Astrocyte of the hippocampus (primary cell): ENCODE results near the gene PTCD1.
"Not testable (repeated sequence)": the region's sequence is repeated elsewhere in the genome, so short reads cannot be mapped to it uniquely, and the experiment has no call there.

Experiments
- DNase-seq: peaks from one replicate; pipeline ENCODE4 v3.0.0; 2011; ENCODE audit warnings: low read depth, low spot score

Gene PTCD1

GRCh38 chr7:99449326-99449725 is 10.7 kb upstream of the PTCD1 start:
- no peak for DNase-seq

- DNase-seq, result no peak
Observed at GRCh38 chr7:99448855-99449254, 10.3 kb upstream of the PTCD1 start.

- no peak for DNase-seq
Observed at GRCh38 chr7:99447943-99448342, 9.3 kb upstream of the PTCD1 start.

GRCh38 chr7:99446096-99446495 is 7.5 kb upstream of the PTCD1 start:
- DNase-seq, result no peak

GRCh38 chr7:99440195-99440594 is 1.6 kb upstream of the PTCD1 start:
- DNase-seq, result peak; percentile 40

GRCh38 chr7:99437946-99438572 is 539 bp downstream of the PTCD1 start:
- no peak for DNase-seq

- no peak for DNase-seq
Observed at GRCh38 chr7:99433158-99433557, 5.4 kb downstream of the PTCD1 start.

- DNase-seq, result not testable (repeated sequence)
Observed at GRCh38 chr7:99431756-99432540, 6.7 kb downstream of the PTCD1 start.

- DNase-seq, result no peak
Observed at GRCh38 chr7:99429756-99430155, 8.8 kb downstream of the PTCD1 start.

GRCh38 chr7:99428972-99429566 is 9.5 kb downstream of the PTCD1 start:
- DNase-seq, result no peak

- DNase-seq, result no peak
Observed at GRCh38 chr7:99424932-99425730, 13.5 kb downstream of the PTCD1 start.

- DNase-seq, result no peak
Observed at GRCh38 chr7:99422625-99423024, 16.0 kb downstream of the PTCD1 start.

GRCh38 chr7:99422186-99422585 is 16.4 kb downstream of the PTCD1 start:
- no peak for DNase-seq

GRCh38 chr7:99420986-99421385 is 17.6 kb downstream of the PTCD1 start:
- no peak for DNase-seq

GRCh38 chr7:99420213-99420612 is 18.4 kb downstream of the PTCD1 start:
- DNase-seq, result no peak

GRCh38 chr7:99419323-99420021 is 19.1 kb downstream of the PTCD1 start:
- DNase-seq, result no peak

GRCh38 chr7:99418260-99418659 is 20.3 kb downstream of the PTCD1 start:
- no peak for DNase-seq

- peak; percentile 65 for DNase-seq
Observed at GRCh38 chr7:99415513-99416127, 23.0 kb downstream of the PTCD1 start.

GRCh38 chr7:99410635-99411034 is 28.0 kb downstream of the PTCD1 start:
- DNase-seq, result no peak

- no peak for DNase-seq
Observed at GRCh38 chr7:99409806-99410205, 28.8 kb downstream of the PTCD1 start.

- DNase-seq, result no peak
Observed at GRCh38 chr7:99409192-99409572, 29.4 kb downstream of the PTCD1 start.
